Dedifferentiated amniotic fluid mesenchymal stem cell (primary cell): ENCODE results near the gene CHST13.

Source experiments
- DNase-seq: peaks from one replicate; pipeline ENCODE4 v3.0.0-alpha.2; 2016; ENCODE audit errors: extremely low spot score

CHST13 gene, protein sequence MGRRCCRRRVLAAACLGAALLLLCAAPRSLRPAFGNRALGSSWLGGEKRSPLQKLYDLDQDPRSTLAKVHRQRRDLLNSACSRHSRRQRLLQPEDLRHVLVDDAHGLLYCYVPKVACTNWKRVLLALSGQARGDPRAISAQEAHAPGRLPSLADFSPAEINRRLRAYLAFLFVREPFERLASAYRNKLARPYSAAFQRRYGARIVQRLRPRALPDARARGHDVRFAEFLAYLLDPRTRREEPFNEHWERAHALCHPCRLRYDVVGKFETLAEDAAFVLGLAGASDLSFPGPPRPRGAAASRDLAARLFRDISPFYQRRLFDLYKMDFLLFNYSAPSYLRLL

DNA sequence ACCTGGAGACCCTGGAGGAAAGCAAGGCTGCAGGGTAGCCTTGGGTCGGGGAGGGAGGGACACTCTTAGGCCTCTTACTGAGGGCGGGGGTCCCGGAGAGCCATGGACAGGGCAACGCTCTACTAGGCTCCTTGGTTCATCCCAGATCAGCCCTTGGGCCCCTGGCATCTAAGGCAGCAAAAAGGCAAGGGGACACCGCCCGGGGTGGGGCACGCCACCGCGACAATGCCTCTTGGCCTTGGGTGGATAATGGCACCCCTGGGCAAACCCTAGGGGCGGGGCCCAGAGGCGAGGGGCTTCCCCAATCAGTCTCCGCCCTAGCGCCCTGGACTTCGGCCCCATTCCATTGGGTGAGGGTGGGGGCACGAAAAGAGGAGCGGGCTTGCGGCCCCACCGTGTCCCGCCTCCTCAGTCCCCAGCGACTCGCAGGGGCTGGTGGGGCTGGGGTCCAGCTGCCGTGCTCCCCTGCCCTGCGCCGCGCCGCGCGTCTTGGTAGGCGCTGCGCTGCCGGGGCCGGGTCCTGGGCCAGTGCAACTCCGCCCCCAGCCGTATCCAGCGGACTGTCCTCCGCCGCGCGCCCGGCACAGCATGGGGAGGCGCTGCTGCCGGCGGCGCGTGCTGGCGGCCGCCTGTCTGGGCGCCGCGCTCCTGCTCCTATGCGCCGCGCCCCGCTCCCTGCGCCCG lies at the start of gene CHST13:
TSS of gene CHST13 (plus strand) at position 411 of the 684 bp plus-strand sequence. CDS start at position 589, 178 bp downstream.
- no peak for DNase-seq

DNA sequence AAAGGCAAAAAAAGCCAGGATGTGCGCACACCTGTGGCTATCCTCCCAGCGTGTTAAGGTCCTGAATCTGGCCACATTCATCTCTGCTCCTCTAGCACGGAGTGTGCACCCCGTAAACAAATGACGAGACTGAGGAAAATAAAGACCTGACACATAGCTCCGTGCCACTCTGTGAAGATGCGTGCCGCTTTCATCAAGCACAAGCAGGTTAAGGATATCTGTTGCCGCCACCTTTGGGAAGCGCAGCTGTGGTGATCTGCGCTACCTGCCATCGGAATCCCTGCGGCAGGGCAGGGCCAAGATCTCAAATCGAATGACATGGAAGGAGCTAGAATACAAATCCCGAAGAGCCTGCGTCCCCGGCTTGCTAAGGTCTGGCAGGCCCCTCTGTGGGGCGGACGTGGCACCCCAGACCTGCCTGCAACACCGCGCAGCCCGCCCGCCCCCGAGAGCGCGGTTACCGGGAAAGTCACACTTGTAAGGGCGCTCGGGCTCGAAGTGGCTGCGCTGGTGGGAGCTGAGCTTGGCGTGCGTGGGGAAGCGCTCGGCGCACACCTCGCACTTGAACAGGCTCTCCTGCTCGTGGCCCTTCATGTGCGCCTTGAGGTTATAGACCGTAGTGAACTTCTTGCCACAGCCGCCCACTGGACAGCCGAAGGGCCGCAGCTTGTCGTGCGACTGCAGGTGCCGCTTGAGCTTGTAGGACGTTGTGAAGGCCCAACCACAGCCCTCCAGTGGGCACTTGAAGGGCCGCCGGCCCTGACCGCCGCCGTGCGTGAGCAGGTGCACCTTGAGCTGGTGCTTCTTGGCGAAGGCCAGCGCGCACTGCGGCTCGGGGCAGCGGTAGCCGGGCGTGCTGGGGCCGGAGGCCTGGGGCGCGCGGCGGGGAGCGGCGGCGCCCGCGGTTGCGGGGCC lies 49.2 kb upstream of the CHST13 start:
- no peak for DNase-seq

DNA sequence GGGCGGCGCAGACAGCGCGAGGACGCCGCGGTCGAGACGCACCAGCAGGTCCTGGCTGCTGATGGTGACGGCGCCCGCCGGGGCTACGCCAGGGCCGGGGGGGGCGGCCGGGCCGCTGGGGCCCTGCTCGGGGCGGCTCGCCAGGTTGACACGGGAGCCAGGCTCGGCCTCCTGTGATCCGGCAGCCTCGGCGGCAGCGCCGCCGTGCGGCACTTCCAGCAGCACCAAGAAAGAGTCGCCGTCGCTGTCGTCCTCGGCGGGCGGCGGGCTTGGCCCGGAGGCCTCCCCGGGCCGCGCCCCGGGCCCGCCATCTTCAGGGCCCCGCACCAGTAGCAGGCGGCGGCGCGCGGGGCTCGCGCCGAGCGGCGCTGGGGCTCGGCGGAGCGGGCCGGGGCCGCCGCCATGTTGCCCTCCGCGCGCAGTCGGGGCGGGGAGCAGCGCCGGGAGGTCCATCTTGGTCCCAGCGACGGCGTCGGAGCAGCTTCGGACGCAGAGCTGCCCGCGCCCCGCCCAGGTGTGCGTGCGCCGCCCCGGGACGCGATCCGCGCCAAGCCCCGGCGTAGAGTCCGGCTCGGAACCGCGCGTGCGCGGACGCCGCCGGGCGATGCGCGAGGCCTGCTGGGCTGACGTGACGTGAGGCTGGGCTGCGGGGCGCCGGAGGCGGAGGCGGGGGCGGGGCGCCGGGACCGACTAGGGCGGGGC lies 48.4 kb upstream of the CHST13 start, which contains the start of gene ZXDC:
TSS of gene ZXDC (minus strand) at position 479 of the 702 bp plus-strand sequence. CDS start at position 453, 26 bp downstream.
- DNase-seq = peak; percentile 80

DNA sequence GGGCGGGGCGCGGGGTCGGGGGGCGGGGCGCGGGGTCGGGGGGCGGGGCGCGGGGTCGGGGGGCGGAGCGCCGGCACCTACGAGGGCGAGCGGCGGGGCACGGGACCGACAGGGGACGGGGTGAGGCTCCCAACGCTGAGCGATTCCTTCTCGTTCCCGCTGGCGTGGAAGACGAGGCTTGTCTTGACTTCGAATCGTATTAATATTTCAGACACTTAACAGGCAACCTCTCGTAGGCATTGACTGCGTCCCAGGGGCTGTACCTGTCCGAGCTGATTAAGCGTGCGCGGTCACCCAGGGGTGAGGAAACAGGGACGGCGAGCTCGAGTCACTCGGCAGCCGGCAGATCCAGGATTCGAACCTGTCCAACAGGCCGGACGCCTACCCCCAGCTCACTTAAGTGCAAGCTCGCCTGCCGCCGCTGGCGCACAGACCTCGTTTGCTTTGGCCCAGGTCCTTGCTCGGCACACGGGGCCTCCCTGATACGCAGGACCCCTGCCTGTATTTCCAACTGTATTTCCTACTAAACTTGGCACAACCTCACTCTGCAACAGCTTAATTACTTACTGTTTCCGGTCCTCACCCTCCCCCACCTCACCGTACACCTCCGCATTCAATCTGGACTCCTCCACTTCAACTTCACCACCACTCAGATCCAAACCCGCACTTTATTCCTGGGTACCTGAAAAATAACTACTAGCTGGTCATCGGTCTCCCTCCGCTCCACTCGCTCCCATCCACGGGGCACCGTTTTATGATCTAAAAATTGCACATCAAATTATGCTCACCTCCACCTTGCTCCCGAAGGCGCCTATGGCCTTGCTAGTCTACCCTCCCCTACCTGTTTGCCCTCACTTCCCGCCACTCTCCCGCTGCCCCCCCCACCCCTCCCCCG lies 47.5 kb upstream of the CHST13 start:
- DNase-seq = no peak

DNA sequence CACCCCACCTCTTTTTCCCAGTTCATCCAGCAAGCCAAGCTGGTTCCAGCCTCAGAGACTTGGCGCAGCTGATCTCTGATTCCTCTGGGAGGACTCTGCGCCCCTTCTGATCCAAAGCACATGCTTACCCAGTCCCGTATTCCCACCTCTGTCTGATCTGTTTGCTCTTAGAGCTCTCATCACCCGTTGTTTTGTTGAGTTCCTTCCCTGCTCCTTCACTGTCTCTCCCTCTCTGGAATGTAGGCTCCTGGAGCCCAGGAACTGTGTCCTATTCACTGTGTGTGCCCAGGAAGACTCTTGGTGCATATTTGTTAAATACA lies 46.9 kb upstream of the CHST13 start:
- no peak for DNase-seq

DNA sequence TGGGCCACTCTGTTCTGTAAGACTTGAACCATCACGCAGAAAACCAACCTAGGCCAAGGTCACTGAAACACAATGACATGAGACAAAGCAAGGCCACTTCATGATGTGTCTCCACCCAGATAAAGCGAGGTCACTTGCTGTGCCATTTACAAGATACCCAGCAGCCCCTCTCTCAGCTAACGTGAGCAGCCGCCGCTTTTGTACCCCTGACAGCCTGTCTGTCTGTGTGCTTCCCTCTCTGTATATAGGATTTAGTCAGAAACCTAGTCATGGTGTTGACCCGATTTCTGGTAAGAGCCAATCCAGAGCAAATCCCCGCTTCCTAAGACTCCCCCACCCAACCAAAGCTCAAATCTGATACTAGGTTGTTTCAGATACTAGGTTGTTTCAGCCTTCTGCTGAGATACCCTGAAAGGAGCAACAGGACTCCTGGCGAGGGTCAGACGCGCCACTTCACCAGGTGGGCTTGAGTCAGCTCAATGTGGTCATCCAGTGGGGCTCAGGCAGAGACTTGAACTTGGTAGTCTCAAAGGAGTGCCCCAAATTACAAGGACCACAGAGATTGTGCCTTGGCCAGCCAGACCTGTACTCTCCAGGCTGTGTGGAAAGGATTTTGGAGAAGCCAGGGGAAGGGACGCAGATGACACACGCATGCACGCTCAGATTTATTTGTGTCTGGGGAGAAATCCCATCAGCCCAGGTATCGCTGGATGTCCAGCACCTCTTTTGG lies 45.2 kb upstream of the CHST13 start:
- DNase-seq = no peak

DNA sequence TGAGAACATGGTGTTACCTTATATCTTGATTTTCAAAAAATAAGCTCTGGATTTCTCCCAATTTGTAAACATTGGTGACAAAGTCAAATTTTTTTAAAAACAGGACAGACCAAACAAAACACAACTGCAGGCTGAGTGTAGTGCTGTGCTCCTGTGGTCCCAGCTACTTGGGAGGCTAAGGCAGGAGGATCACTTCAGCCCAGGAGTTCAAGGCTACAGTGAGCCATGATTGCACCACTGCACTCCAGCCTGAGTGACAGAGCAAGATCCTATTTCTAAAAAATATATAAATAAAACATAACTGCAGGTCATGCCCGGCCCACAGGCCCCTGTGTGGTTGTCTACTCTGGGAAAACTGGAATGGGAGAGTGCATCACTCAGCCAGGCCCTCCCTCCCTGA lies 44.3 kb upstream of the CHST13 start:
- no peak for DNase-seq

DNA sequence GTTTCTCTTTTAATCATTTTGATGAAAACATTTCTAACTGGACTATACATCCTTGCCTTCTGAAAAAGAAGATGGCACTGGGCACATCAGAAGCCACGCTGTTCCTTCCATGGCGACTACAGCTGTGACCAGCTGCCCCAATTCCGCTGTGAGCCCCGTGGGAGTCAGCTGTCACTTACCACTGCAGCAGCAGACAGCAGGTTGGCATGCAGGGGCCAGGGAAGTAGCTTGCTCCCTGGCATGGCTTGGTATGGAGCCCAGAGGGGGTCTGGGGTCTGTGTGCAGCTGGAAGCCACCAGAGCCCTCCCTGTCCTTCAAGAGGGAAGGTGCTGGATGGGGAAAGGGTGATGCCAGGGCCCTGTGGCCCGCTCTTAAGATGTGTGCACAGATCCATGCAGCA lies 43.7 kb upstream of the CHST13 start:
- DNase-seq = no peak

DNA sequence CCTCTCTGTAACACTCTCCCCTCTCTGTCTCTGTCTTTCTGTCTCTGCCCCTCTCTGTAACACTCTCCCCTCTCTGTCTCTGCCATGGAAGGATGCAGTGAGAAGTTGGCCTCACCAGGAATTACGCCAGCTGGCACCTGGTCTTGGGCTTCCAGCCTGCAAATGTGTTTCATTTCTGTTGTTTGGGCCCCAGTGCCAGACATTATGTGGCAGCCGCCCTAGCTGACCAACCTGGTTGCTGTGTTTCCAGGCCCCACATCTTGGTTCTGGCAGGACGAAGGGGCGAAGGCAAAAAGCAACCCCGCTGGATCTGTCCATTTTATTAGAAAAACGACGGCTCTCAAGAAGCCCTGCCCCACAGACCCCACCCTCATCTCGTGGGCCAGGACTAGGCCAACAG lies 43.1 kb upstream of the CHST13 start:
- no peak for DNase-seq

DNA sequence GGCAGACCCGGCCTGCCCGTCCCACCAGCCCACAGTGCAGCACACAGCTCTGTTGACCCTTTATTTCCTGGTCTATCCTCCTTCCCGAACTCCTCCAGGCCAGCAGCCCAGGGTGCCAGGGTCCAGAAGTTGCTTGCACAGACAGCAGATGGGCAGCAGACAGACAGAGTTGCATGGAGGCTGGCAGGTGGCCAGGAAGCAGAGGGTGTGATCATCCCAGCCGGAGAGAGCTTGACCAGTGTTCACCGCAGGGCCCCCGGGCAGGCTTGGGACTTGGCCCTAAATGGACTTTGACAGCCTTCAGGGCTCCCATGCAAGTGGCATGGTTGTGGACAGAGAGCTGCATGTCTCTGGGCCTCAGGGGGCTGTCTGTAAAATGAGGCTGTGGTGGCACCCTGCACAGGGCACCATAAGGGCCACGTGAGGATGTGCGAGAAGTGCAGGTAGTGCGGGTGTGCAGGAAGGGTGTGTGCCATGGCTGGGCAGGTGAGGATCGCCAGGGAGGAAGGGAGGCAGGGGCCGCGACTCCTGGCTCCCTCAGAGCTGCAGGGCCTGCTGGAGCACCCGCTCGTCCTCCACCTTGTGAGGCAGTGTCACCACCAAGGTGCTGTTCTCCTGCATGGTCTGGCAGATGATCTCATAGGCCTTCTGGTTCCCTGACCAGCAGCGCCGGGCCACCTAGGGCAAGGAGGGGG lies 42.0 kb upstream of the CHST13 start:
- DNase-seq = no peak

DNA sequence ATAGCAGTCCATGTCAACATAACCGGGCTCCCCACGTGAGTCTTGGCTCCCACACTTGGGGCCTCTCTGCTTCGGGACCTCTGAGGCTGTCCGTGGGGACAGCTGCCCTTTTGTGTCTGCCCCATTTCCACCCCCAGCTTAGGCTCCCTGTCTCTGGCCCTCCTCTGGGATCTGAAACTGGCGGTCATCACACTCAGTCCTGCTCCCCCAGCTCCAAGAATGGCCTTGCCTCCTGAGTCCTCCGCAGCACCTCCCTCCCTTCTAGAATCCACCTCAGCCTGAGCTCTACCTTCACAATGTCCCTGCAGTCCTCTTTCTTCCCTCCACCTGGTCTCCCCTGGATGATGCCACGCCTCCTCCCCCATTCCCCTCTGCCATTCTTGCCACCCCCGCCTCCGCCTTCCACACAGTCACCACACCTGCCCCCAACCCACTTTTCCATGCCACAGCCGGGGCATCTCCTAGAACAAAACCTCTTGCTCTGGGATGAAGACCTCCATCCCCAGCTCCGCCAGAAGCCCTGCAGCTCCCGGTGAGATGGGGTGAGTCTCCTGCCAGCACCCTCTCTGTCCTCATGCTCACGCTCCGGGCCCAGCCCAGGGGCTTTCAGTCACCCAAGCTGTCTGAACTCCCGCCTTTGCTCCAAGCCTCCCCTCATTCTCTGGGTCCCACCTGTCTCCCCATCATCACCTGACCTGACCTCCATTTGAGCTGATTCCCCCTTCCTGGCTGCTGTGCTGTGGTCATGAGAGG lies 41.3 kb upstream of the CHST13 start:
- DNase-seq = no peak

DNA sequence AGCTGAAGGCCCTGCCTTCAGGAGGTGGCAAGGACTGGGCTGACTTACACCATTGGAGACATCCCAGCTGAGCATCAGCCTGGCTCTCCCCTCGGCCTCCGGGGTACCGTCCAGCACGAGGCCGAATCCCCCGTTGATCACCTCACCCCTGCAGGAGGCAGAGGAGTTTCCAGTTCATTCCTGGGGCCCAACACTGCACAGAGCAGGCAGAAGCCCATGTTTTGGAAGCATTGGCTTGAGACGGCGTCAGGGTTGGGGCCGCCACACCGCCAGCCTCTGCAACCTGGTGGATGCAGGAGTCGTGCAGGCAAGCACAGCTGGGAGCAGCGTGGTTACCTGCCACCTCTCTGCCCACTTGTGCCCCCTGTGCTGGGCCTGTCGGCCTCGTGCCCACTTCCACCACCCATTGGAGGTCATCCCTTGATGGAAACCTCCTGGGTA lies 40.6 kb upstream of the CHST13 start:
- no peak for DNase-seq

DNA sequence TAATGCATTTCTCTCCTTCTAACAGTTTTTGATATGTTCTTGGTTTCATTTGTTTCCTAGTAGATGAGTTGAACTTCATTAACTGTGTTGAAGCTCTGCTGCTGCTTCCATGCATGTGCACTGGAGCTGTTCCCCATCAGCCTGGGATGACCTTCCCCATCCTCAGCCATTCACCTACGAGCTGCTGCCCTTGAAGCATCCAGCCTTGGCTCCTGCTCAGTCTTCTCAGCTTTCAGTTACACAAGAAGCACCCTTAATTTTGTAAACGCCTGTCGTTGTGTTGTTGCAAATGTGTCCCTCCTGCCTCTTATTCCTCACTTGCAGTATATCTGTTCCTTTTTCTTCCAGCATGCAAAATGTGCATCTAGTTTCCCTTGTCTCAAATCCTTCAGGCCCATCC lies 39.8 kb upstream of the CHST13 start:
- DNase-seq = no peak

DNA sequence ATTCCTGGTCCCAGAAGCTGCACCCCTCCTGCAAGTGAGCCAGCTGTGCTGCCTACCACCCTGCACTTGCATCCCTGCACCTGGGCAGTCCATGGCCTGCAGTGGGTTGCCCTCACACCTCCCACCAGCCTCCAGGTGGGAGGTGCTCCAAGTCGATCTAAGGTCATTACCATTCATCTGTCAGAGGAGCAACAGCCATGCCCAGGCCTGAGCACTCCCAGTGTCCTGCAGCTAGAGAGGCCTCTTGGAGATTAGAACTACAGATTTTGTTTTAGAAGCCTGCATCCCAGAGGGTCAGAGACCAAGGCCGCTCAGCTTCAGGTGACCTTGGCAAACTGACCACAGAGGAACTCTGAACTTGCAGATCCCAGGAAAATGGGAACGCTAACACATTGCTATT lies 39.3 kb upstream of the CHST13 start:
- no peak for DNase-seq

DNA sequence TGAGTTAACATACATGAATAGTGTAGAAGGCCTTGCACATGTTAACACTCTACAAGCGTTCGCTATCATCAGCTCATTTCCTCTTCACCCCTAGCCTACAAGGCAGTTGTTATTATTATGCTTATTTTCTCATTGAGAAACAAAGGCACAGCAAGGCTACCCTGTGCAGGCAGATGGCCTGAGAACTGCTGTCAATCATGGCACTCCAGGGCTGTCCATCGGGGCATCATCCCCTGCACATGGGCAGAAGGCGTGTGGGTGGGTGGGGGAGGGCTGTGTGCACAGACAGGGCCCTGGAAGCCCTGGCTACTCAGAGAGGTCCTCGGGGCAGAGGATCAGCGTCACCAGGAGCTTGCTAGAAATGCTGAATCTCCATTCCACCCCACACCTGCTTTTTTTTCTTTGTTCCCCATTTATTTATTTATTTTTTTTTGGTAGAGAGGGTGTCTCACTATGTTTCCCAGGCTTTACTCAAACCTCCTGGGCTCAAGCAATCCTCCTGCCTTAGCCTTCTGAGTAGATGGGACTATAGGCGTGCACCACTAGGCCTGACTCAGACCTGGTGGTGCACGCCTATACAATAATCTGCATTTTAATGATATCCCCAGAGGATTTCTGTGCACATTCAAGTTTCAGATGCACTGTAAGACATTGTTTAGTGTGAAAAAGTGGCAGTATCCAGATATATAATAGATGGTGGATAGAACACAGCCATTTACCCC lies 38.6 kb upstream of the CHST13 start:
- no peak for DNase-seq

DNA sequence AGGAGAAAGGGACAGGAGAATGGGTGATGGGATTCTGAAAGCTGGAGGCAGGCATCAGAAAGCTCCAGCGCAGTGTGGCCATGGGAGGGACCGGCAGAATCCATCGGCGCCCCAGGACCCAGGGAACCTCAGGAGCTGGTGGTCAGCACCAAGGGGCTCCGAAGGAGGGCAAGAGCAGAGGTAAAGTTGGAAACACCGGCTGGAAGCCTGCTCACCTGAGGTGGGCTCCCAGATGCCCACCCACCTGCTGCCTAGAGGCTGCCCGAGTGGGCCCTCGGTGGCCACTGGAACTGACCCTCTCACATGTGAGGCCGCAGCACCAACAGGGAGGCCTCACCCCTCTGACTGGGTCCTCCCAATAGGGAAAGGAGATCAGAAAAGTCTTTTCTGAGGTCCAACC lies 38.0 kb upstream of the CHST13 start:
- no peak for DNase-seq

DNA sequence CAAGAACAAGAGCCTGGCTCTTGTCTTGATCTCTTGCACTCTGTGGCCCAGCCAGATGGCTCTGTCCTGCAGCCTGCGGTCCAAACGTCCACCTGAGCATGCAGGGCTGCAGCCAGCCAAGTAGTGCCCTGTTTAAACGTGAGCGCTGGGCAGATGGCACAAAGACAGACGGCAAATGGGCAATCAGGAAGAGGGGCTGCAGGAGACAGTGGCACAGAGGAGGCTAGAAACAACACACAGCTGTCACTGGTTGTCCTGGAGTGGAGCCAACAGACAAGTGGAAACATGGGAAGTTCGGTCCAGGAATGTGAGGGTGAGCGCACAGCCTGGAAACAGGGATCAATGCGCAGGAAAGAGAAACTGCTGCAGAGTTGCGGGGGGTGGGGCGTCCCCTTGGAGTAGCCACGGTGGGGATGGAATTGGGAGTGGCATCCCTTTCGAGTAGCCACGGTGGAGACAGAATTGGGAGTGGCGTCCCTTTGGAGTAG lies 37.6 kb upstream of the CHST13 start:
- DNase-seq = no peak
